HL-60 (cell line): ENCODE data around the gene BLVRA.

ENCODE experiments used
- CTCF ChIP-seq: IDR thresholded peaks from one replicate; pipeline ENCODE4 v1.5.1; 2011; ENCODE audit warnings: low read length, control low read depth, inconsistent platforms; ENCODE audit not compliant: insufficient read depth
- POLR2AphosphoS5 ChIP-seq: IDR thresholded peaks from 2 replicates; pipeline ENCODE4 v1.6.1; 2012; ENCODE audit warnings: low read depth

GRCh38 chr7:43787771-43788170, 29.3 kb downstream of the BLVRA start:
- TF ChIP-seq CTCF (no peak), POLR2AphosphoS5 (no peak)
